Mammary epithelial cell (primary cell): ENCODE measurements around the gene TLR8.

ENCODE experiments used
- CTCF ChIP-seq, 2 donors: IDR thresholded peaks in 1 of 2; conservative IDR thresholded peaks in 1 of 2; 2 replicates each; pipeline ENCODE4 v1.5.1; 2011 to 2012; ENCODE audit warnings: inconsistent platforms in 2 of 2, low read length in 2 of 2, mild to moderate bottlenecking in 2 of 2, control low read depth in 1 of 2, low read depth in 1 of 2; ENCODE audit not compliant: insufficient read depth in 1 of 2; ENCODE audit errors: extremely low read depth in 1 of 2
- EZH2 ChIP-seq: IDR thresholded peaks from 2 replicates; pipeline ENCODE4 v1.6.1; 2012; ENCODE audit warnings: low read length, inconsistent platforms, borderline replicate concordance

GRCh38 chrX:12896935-12897334, 9.5 kb upstream of the TLR8 start:
- TF ChIP-seq CTCF (conservative IDR thresholded peaks at IDR 0.05 in 1 of 2, IDR thresholded peaks at IDR 0.05 in 1 of 2; ENCODE audit: extremely low read depth in 1 of 2, insufficient read depth in 1 of 2, low read depth in 1 of 2, low read length in 2 of 2) (no peak), EZH2 (no peak)
